WTC11 (cell line): ENCODE measurements around the gene ANP32B. TPM values are rescaled to one million over a fixed set of nuclear protein-coding genes. Genes with fewer than 3 reads are reported as not detected.

ENCODE experiments used
- ATAC-seq: fragments of 200-7000 bp; cut with Tn5 transposase; 2 replicates; pipeline ENCODE4 v1.10.0; 2021; ENCODE audit warnings: mild to moderate bottlenecking, moderate library complexity
- CTCF ChIA-PET: fragments of 300-600 bp; sonication (Branson Sonifier 250); formaldehyde crosslinking; loops from one replicate; lab custom pipeline; 2021; ENCODE audit warnings: antibody characterized with exemption; lab: Charles Lee
- POLR2A ChIA-PET: fragments of 350-600 bp; sonication (Branson Sonifier 250); formaldehyde crosslinking; loops from one replicate; lab custom pipeline; 2021; ENCODE audit warnings: antibody characterized with exemption; lab: Charles Lee
- DNase-seq: peaks from one replicate; pipeline ENCODE4 v3.0.0; 2021; ENCODE audit warnings: low spot score
- H3K27ac Mint-ChIP-seq: 2 replicates; pipeline ENCODE4 v1.8.0; 2021; ENCODE audit warnings: mixed read lengths
- H3K27me3 Mint-ChIP-seq: 2 replicates; pipeline ENCODE4 v1.8.0; 2021; ENCODE audit warnings: low read depth, mild to moderate bottlenecking, moderate library complexity, mixed read lengths
- H3K36me3 Mint-ChIP-seq: 2 replicates; pipeline ENCODE4 v1.8.0; 2021; ENCODE audit warnings: mixed read lengths
- H3K4me1 Mint-ChIP-seq: 2 replicates; pipeline ENCODE4 v1.8.0; 2022; ENCODE audit warnings: mixed read lengths
- H3K4me3 Mint-ChIP-seq: 2 replicates; pipeline ENCODE4 v1.8.0; 2021; ENCODE audit warnings: mild to moderate bottlenecking, moderate library complexity, mixed read lengths
- H3K9me3 Mint-ChIP-seq: 2 replicates; pipeline ENCODE4 v1.8.0; 2021; ENCODE audit warnings: mixed read lengths
- ATF6 ChIP-seq: sonication (generic); formaldehyde crosslinking; IDR thresholded peaks from 2 replicates; pipeline ENCODE4 v1.8.1; 2023; ENCODE audit warnings: mild to moderate bottlenecking, missing genetic modification reagents
- CDX4 ChIP-seq: fragments of 250-450 bp; sonication (Bioruptor Pico); IDR thresholded peaks from 2 replicates; pipeline ENCODE4 v1.9.0; 2021; ENCODE audit warnings: moderate library complexity, mild to moderate bottlenecking, inconsistent platforms, borderline replicate concordance
- CREM ChIP-seq: sonication (generic); formaldehyde crosslinking; IDR thresholded peaks from 2 replicates; pipeline ENCODE4 v1.8.1; 2022; ENCODE audit warnings: mild to moderate bottlenecking, missing genetic modification reagents, moderate library complexity
- E2F5 ChIP-seq: sonication (generic); formaldehyde crosslinking; IDR thresholded peaks from 2 replicates; pipeline ENCODE4 v1.8.1; 2022; ENCODE audit warnings: mild to moderate bottlenecking, moderate library complexity, missing genetic modification reagents
- ELF4 ChIP-seq: sonication (generic); formaldehyde crosslinking; IDR thresholded peaks from 2 replicates; pipeline ENCODE4 v1.8.1; 2022; ENCODE audit warnings: low read depth, mild to moderate bottlenecking, moderate library complexity, missing genetic modification reagents
- EMX1 ChIP-seq: fragments of 250-450 bp; sonication (Bioruptor Pico); IDR thresholded peaks from 2 replicates; pipeline ENCODE4 v1.8.0; 2021; ENCODE audit warnings: mild to moderate bottlenecking
- ETV6 ChIP-seq: sonication (generic); formaldehyde crosslinking; IDR thresholded peaks from 2 replicates; pipeline ENCODE4 v1.8.1; 2022; ENCODE audit warnings: mild to moderate bottlenecking, missing genetic modification reagents
- FOXK1 ChIP-seq: sonication (generic); formaldehyde crosslinking; IDR thresholded peaks from 2 replicates; pipeline ENCODE4 v1.8.0; 2022; ENCODE audit warnings: mild to moderate bottlenecking, moderate library complexity, missing genetic modification reagents
- FOXP1 ChIP-seq: sonication (generic); formaldehyde crosslinking; IDR thresholded peaks from 2 replicates; pipeline ENCODE4 v1.8.0; 2022; ENCODE audit warnings: missing genetic modification reagents, mild to moderate bottlenecking, moderate library complexity, borderline replicate concordance
- KAT7 ChIP-seq: sonication (generic); formaldehyde crosslinking; IDR thresholded peaks from 2 replicates; pipeline ENCODE4 v1.8.1; 2023; ENCODE audit warnings: missing genetic modification reagents, mild to moderate bottlenecking, borderline replicate concordance
- NFYB ChIP-seq: sonication (generic); formaldehyde crosslinking; conservative IDR thresholded peaks from 2 replicates; pipeline ENCODE4 v1.8.0; 2022; ENCODE audit warnings: low read depth, missing genetic modification reagents
- SP1 ChIP-seq: sonication (generic); formaldehyde crosslinking; conservative IDR thresholded peaks from 2 replicates; pipeline ENCODE4 v1.8.1; 2022; ENCODE audit warnings: missing genetic modification reagents
- TEAD4 ChIP-seq: sonication (generic); formaldehyde crosslinking; IDR thresholded peaks from 2 replicates; pipeline ENCODE4 v1.8.0; 2022; ENCODE audit warnings: mild to moderate bottlenecking, missing genetic modification reagents
- USF1 ChIP-seq: sonication (generic); formaldehyde crosslinking; IDR thresholded peaks from 2 replicates; pipeline ENCODE4 v1.8.0; 2022; ENCODE audit warnings: mild to moderate bottlenecking, missing genetic modification reagents
- ZNF281 ChIP-seq: sonication (generic); formaldehyde crosslinking; IDR thresholded peaks from 2 replicates; pipeline ENCODE4 v1.8.0; 2023; ENCODE audit warnings: mild to moderate bottlenecking, missing genetic modification reagents
- ZNF317 ChIP-seq: sonication (generic); formaldehyde crosslinking; IDR thresholded peaks from 2 replicates; pipeline ENCODE4 v1.8.1; 2023; ENCODE audit warnings: low read depth, mild to moderate bottlenecking, moderate library complexity, missing genetic modification reagents, borderline replicate concordance
- total RNA-seq: library from RNA; stranded (reverse); gene quantifications from 3 replicates; pipeline ENCODE4 v1.2.3, GENCODE V29; 2021
- TF ChIP-seq, protein P1 (sequence below): fragments of 250-450 bp; sonication (Bioruptor Pico); conservative IDR thresholded peaks from 2 replicates; pipeline ENCODE4 v1.9.0; 2021; ENCODE audit warnings: mild to moderate bottlenecking
- TF ChIP-seq, protein P2 (sequence below): sonication (generic); formaldehyde crosslinking; IDR thresholded peaks from 2 replicates; pipeline ENCODE4 v1.8.1; 2023; ENCODE audit warnings: mild to moderate bottlenecking, missing genetic modification reagents
- TF ChIP-seq, protein P3 (sequence below): sonication (generic); formaldehyde crosslinking; IDR thresholded peaks from 2 replicates; pipeline ENCODE4 v1.8.1; 2022; ENCODE audit warnings: mild to moderate bottlenecking, missing genetic modification reagents, moderate library complexity, borderline replicate concordance

The ANP32B gene
- total RNA-seq, 1 experiment from 2014 or later: 150 TPM

DNA sequence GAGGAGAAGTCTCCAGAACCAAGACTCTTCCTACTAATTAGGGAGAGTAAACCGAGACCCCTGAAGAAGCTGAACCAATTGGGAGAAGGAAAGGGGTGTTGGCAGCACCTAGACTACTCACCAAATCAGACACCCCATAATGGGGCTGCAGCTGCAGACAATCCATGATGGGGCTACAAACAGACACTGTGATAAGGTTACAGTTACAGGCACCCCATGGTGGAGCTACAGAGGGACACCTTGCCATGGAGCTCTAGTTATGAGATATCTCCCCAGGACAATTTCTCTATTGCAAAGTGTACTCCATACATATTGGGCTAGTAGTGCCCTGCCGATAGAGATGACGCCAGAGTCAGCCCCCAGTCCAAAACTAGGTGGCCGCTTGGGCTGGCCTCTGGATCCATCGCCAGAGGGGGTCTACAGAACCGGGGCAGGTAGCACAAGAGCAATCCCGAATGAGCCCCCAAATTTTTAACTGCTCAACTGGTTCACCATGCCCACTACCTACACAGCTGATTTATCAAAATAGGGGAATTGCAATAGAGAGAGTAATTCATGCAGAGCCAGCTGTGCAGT, 71.3 kb downstream of the ANP32B start:
- Mint-ChIP-seq H3K27me3 (peaks cover 31% of the 10 kb centered on the region), H3K4me1 (no peaks in the 10 kb centered on the region), H3K9me3 (no peaks in the 10 kb centered on the region), H3K36me3 (no peaks in the 10 kb centered on the region), H3K27ac (no peak overlapping the region), H3K4me3 (no peak overlapping the region)
- ChIA-PET CTCF (interaction anchor here (0.5 to 2.2 kb wide), 2 partner anchors 19 to 20 kb away, joined by 3 to 9 read pairs; no protein-coding TSS in a partner anchor), POLR2A (no interaction called here)
- no peak for ATAC-seq
- TF ChIP-seq, protein P1, sequence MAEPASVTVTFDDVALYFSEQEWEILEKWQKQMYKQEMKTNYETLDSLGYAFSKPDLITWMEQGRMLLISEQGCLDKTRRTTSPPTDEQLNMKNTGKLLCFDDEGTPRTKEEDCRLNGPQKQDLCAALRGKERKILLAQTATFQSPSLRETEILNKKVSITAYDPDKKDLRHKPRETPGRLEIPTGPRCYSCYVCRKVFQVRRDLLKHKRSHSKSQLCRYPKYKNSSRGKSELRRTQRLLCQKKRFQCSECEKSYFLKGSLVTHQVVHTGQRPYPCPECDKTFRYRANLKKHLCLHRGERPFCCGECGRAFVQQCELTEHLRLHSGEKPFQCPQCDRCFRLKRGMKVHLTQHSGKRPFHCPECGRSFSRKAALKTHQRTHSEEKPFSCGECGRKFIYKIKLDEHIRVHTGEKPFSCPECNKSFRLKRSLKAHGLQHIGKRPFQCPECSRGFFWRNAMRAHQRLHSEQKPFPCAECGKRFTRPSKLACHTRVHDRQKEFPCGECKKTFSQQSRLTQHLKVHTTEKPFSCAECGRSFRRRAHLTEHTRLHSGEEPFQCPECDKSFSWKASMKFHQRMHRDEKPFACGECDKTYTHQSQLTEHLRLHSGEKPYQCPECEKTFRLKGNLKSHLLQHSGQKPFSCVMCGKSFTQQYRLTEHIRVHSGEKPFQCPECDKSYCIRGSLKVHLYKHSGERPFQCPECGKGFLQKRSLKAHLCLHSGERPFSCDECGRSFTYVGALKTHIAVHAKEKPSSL (CRISPR knock-in tag): no peak
- DNase-seq: no peak

DNA sequence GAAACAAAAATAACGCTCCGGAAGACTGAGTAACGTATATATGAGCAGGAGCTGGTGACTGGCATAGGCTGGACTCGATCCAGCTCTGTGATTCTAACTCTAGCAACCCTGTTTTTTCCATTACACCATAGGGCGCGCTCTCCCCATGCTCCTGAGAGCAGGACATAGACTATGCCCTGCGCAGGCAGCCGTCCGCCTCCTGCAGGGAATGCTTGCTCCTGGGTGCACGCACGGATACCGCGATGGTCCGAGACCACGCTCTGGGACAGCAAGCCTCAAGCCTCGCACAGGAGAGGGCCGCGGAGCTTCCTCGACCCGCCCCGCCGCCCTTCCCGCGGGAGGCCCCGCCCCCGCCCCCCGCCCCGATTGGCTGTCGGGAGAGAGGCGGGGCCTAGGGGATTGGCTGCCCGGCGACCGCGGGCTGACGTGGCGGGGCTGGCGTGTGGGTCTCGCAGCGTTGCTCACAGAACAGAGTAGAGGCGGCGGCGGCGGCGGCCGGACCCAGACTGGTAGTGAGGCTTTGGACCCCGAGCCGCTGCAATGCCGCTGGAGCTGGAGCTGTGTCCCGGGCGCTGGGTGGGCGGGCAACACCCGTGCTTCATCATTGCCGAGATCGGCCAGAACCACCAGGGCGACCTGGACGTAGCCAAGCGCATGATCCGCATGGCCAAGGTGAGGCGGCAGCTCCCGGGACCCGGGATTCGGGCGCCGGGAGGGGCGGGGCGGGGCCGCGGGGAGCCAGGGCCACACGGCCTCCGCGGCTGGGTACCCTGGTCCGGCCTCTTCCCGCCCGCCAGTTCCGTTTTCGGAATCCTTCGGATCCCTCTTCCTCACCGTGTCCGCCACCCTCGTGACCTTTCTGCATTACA, 73.4 kb downstream of the ANP32B start, which contains the start of gene NANS:
Gene NANS, plus strand, starts transcription at position 464 of the 869 bp plus-strand sequence. Its CDS starts 77 bp downstream, at position 541.
- peak within 1 kb of the TSS; percentile 57; the same call in 1 of the 2 replicates for H3K27ac Mint-ChIP-seq
- H3K27me3 Mint-ChIP-seq: peaks cover 25% of the 10 kb centered on the region
- peaks cover 6% of the 10 kb centered on the region for H3K36me3 Mint-ChIP-seq
- DNase-seq (peak; percentile 91), ATAC-seq (peak; percentile 94)
- POLR2A ChIA-PET: interaction anchor here (1.2 to 1.6 kb wide), 3 partner anchors 11 to 200 kb away, joined by 3 to 5 read pairs (median 5); partner anchors contain the start of gene TBC1D2
- CTCF ChIA-PET: interaction anchor here (0.6 to 3.1 kb wide), 14 partner anchors 9 to 207 kb away, joined by 3 to 19 read pairs (median 4); partner anchors contain the start of genes TBC1D2 and TRMO
- H3K9me3 Mint-ChIP-seq: no peaks in the 10 kb centered on the region
- peak within 1 kb of the TSS; percentile 89 for H3K4me3 Mint-ChIP-seq
- H3K4me1 Mint-ChIP-seq: no peaks in the 10 kb centered on the region
- TF ChIP-seq TEAD4 (CRISPR knock-in tag) (no peak), NFYB (CRISPR knock-in tag) (peak; percentile 54), FOXP1 (peak; percentile 81; the same call in 1 of the 2 replicates), CREM (CRISPR knock-in tag) (peak; percentile 32; the same call in 1 of the 2 replicates), ETV6 (peak; percentile 74), ELF4 (CRISPR knock-in tag) (0 out of 2 replicates have a peak, but pooled peaks have one; percentile 52), SP1 (peak; percentile 66), FOXK1 (CRISPR knock-in tag) (peak; percentile 50; the same call in 1 of the 2 replicates), KAT7 (CRISPR knock-in tag) (0 out of 2 replicates have a peak, but pooled peaks have one; percentile 81), ATF6 (CRISPR knock-in tag) (no peak), E2F5 (CRISPR knock-in tag) (peak; percentile 60; the same call in 1 of the 2 replicates), ZNF281 (CRISPR knock-in tag) (no peak), CDX4 (CRISPR knock-in tag) (no peak), ZNF317 (CRISPR knock-in tag) (no peak), EMX1 (no peak), USF1 (no peak)
- TF ChIP-seq, protein P2, sequence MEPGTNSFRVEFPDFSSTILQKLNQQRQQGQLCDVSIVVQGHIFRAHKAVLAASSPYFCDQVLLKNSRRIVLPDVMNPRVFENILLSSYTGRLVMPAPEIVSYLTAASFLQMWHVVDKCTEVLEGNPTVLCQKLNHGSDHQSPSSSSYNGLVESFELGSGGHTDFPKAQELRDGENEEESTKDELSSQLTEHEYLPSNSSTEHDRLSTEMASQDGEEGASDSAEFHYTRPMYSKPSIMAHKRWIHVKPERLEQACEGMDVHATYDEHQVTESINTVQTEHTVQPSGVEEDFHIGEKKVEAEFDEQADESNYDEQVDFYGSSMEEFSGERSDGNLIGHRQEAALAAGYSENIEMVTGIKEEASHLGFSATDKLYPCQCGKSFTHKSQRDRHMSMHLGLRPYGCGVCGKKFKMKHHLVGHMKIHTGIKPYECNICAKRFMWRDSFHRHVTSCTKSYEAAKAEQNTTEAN (CRISPR knock-in tag): peak; percentile 48; the same call in 1 of the 2 replicates
- TF ChIP-seq, protein P3, sequence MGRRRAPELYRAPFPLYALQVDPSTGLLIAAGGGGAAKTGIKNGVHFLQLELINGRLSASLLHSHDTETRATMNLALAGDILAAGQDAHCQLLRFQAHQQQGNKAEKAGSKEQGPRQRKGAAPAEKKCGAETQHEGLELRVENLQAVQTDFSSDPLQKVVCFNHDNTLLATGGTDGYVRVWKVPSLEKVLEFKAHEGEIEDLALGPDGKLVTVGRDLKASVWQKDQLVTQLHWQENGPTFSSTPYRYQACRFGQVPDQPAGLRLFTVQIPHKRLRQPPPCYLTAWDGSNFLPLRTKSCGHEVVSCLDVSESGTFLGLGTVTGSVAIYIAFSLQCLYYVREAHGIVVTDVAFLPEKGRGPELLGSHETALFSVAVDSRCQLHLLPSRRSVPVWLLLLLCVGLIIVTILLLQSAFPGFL (CRISPR knock-in tag): 0 out of 2 replicates have a peak, but pooled peaks have one; percentile 34
